Astrocyte (in vitro differentiated cells and primary cell): ENCODE data around the gene ACACB.

ENCODE experiments used
- EZH2 ChIP-seq: IDR thresholded peaks from 2 replicates; pipeline ENCODE4 v1.6.1; 2012; ENCODE audit warnings: mild to moderate bottlenecking, low read length, inconsistent platforms; ENCODE audit not compliant: insufficient read depth
- TF ChIP-seq, protein P1 (sequence below): IDR thresholded peaks from 2 replicates; pipeline ENCODE4 v1.5.1; 2011; ENCODE audit warnings: low read depth, mild to moderate bottlenecking, inconsistent platforms, low read length, moderate library complexity; ENCODE audit not compliant: insufficient read depth

GRCh38 chr12:109160873-109161272 lies 44.5 kb downstream of the ACACB start:
- TF ChIP-seq, protein P1, sequence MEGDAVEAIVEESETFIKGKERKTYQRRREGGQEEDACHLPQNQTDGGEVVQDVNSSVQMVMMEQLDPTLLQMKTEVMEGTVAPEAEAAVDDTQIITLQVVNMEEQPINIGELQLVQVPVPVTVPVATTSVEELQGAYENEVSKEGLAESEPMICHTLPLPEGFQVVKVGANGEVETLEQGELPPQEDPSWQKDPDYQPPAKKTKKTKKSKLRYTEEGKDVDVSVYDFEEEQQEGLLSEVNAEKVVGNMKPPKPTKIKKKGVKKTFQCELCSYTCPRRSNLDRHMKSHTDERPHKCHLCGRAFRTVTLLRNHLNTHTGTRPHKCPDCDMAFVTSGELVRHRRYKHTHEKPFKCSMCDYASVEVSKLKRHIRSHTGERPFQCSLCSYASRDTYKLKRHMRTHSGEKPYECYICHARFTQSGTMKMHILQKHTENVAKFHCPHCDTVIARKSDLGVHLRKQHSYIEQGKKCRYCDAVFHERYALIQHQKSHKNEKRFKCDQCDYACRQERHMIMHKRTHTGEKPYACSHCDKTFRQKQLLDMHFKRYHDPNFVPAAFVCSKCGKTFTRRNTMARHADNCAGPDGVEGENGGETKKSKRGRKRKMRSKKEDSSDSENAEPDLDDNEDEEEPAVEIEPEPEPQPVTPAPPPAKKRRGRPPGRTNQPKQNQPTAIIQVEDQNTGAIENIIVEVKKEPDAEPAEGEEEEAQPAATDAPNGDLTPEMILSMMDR = no peak
- TF ChIP-seq EZH2 = no peak
